A375 (cell line): Measurements from ENCODE around the gene SERPINB8. TPM values are rescaled to one million over a fixed set of nuclear protein-coding genes. Genes with fewer than 3 reads are reported as not detected.

Experiments
- total RNA-seq: library from RNA; depleted of rRNA; stranded (reverse); fragments of >200 nt; shearing (Covaris generic); gene quantifications from 2 replicates; pipeline ENCODE4 v1.2.3, GENCODE V29; 2014; rRNA removed

Gene SERPINB8, protein sequence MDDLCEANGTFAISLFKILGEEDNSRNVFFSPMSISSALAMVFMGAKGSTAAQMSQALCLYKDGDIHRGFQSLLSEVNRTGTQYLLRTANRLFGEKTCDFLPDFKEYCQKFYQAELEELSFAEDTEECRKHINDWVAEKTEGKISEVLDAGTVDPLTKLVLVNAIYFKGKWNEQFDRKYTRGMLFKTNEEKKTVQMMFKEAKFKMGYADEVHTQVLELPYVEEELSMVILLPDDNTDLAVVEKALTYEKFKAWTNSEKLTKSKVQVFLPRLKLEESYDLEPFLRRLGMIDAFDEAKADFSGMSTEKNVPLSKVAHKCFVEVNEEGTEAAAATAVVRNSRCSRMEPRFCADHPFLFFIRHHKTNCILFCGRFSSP
- 22.9 and 26.9 TPM in 2 replicates for total RNA-seq

DNA sequence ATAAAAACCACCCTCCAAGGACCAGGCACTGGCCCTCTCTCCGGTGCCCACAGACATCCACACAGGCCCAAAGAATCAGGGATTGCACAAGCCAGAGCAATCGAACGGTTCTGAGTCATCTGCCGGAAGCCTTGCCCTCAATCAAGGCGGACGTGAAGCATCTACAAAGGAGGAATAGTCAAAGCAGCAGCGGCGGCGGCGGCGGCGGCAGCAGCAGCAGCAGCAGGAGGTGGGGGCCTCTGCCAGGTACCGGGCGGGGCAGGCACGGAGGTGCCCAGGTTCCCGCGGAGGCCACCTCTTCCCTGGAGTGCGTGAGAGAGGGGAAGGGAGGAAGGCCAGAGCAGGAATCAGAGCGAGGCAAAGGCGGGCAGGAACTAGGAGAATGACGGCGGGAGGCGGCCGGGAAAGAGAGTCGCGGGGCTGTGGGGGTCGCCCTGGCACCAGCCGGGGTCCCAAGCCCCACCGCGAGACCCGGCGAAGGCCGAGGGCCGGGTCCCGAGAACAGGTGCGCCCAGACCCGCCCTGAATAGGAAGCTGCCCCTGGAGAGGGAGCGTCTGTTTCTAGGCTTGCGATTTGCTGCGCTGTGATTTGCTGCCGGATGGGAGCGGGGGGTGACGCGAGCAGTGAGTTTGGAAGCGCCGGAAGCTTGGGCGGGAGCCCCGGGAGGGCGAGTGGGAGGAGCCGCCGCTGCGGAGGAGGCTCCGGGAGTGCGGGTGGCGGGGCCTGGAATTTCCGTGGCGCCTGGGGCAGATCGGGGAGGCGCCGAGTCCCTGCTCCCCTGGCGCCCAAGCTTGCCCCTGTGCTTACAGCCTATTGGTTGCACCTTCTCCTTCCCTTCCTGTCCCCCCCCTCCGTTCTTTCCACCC, at the start of gene SERPINB8:
Gene SERPINB8, plus strand, starts transcription at position 140 of the 867 bp plus-strand sequence. CDS start 8,228 bp downstream, outside the sequence.

DNA sequence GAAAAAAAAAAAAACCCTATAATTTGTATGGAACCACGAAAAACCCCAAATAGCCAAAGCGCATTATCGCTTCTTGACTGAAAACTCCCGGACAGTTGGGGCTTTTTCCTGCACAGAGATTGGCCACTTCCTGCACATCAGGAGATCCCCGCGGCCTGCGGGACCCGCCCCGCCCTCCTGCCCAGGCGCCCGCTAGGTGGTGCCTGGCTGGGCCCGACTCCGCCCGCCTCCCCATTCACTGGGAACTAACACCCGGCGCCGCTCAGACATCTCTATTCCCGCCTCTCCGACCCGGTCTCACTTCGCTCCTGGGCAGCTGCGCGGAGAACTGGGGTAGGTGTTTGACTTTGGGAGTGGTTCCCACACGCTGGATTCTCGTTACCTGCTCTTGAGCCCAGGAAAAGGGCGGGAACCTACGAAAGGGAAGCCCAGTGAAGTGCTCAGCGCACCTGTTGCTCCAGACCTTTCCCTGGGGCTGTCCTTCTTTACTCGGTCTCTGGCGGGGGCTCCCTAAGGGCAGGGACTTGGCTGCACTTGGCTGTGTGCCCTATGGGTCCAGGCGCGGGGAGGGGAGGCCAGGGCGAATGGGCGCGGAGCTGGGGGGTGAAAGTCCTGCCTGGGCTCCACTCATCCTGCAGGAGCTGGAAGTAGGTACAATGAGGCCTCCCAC, 20.7 kb upstream of the SERPINB8 start, which contains the start of gene HMSD:
Gene HMSD, plus strand, starts transcription at position 234 of the 670 bp plus-strand sequence. CDS start 4,155 bp downstream, outside the sequence.

Other genes starting within 250 kb of the SERPINB8 start
- 2.8 and 4.8 TPM in 2 replicates for gene SERPINB7, start 194.7 kb upstream of the SERPINB8 start, total RNA-seq
- gene SERPINB2, start 82.4 kb upstream of the SERPINB8 start, total RNA-seq, result 0.08 and 0.34 TPM in 2 replicates
- gene SERPINB10, start 62.1 kb upstream of the SERPINB8 start, total RNA-seq, result not detected in 2 replicates
- gene HMSD, start 20.8 kb upstream of the SERPINB8 start, total RNA-seq, result not detected in 2 replicates
- gene LINC00305, start 179.0 kb downstream of the SERPINB8 start, total RNA-seq, result not detected in 2 replicates